Loucy (cell line): ENCODE data around the gene OR2D3.

Experiments
- CTCF ChIP-seq: fragments of 200-600 bp; sonication (generic); conservative IDR thresholded peaks from 2 replicates; pipeline ENCODE4 v1.5.1; 2014; ENCODE audit warnings: mild to moderate bottlenecking, antibody characterized with exemption, low read length
- EZH2phosphoT487 ChIP-seq: fragments of 200-600 bp; IDR thresholded peaks from 2 replicates; pipeline ENCODE4 v1.6.1; 2018; ENCODE audit warnings: antibody characterized with exemption, mild to moderate bottlenecking, moderate library complexity, borderline replicate concordance

GRCh38 chr11:6911948-6912347, 8.9 kb upstream of the OR2D3 start:
- no peak for TF ChIP-seq CTCF
- TF ChIP-seq EZH2phosphoT487 = no peak
